Measurements from ENCODE around the gene RING1. TPM values are rescaled to one million over a fixed set of nuclear protein-coding genes. Genes with fewer than 3 reads are reported as not detected.

The RING1 gene
- polyA plus RNA-seq, 1 donor, result 43.2 TPM

DNA sequence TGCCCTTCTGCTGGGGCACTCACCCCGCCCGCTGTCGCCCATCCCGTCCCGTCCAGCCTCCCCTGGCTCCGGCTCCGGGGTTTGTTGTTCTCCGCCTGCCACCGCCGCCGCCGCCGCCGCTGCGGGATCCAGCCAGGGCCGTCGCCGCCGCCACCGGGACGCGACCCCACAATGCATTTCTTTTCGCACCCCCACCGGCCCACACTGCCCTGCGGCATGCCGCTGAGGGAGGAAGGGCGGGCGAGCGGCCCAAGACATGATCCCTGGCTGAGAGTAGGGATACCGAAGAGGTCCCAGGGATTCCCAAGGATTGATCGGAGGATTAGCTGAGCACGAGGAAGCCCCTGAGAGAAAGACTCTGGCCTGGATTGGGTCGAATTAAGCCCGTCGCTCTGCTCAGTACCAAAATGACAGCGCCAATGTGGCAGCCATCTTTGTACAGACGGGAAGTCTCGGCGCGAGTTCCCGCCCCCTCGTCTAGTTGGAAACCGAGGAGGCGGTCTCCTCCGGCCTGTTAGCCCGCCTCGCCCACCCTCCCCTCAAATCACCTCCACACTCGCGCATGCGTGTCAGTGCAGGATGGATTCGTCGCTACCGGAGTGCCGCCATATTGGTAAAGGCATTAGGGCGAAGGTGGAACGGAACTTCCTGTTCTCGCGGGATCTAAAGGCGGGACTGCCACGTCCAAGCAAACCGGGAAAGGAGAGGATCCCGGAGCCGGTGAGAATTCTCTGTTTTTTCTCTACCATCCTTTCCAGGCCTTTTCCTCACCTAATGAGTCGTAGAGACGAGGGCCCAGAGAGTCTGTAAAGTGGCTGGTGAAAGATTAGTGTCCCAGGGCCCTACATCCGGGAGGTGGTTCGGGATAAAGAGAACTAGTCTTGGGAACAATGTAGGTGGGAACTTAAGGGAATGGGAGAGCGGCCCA is 7.8 kb upstream of the RING1 start, which contains the start of the genes RXRB and SLC39A7:
RXRB (minus strand) TSS at position 447 of the 928 bp plus-strand sequence; CDS start at position 258, 189 bp downstream.
SLC39A7 (plus strand) TSS at position 649 of the 928 bp plus-strand sequence. CDS start 379 bp downstream, outside the sequence.
- Histone ChIP-seq H3K9me3 (ENCODE audit: control insufficient read depth, low read depth, low read length) (no peaks in the 10 kb centered on the region), H3K4me3 (ENCODE audit: low read length) (peak within 1 kb of the TSS; percentile 95), H3K27me3 (ENCODE audit: control insufficient read depth, insufficient read depth, low read length) (no peaks in the 10 kb centered on the region), H3K4me1 (ENCODE audit: control insufficient read depth, insufficient read depth, low read length) (peaks cover 44% of the 10 kb centered on the region), H3K36me3 (ENCODE audit: control insufficient read depth, insufficient read depth, low read length) (peaks cover 42% of the 10 kb centered on the region), H3K27ac (ENCODE audit: low read length) (peak within 1 kb of the TSS; percentile 96)
- WGBS (ENCODE audit: insufficient coverage, low lambda C conversion rate), result no CpG with 5 or more reads among the region's 68 CpGs
- peak; percentile 100 for DNase-seq

GRCh38 chr6:33201147-33201545 is 7.2 kb upstream of the RING1 start:
- peaks cover 46% of the 10 kb centered on the region for H3K4me1 ChIP-seq (ENCODE audit: control insufficient read depth, insufficient read depth, low read length)
- peak overlapping the region; percentile 95 for H3K4me3 ChIP-seq (ENCODE audit: low read length)

GRCh38 chr6:33201935-33202334 is 6.4 kb upstream of the RING1 start:
- no peak for DNase-seq
- Histone ChIP-seq H3K27ac (ENCODE audit: low read length) (no peak overlapping the region), H3K36me3 (ENCODE audit: control insufficient read depth, insufficient read depth, low read length) (peaks cover 29% of the 10 kb centered on the region), H3K27me3 (ENCODE audit: control insufficient read depth, insufficient read depth, low read length) (no peaks in the 10 kb centered on the region), H3K4me3 (ENCODE audit: low read length) (peak overlapping the region; percentile 95), H3K4me1 (ENCODE audit: control insufficient read depth, insufficient read depth, low read length) (peaks cover 52% of the 10 kb centered on the region), H3K9me3 (ENCODE audit: control insufficient read depth, low read depth, low read length) (no peaks in the 10 kb centered on the region)
- 100% methylated on average over 1 of the region's 6 CpGs for WGBS (ENCODE audit: insufficient coverage, low lambda C conversion rate)

More at GRCh38 chr6:33201147-33201545, 7.2 kb upstream of the RING1 start:
- H3K27ac ChIP-seq (ENCODE audit: low read length), result peak overlapping the region; percentile 96
- peaks cover 35% of the 10 kb centered on the region for H3K36me3 ChIP-seq (ENCODE audit: control insufficient read depth, insufficient read depth, low read length)
- no CpG with 5 or more reads among the region's 14 CpGs for WGBS (ENCODE audit: insufficient coverage, low lambda C conversion rate)
- H3K27me3 ChIP-seq (ENCODE audit: control insufficient read depth, insufficient read depth, low read length), result no peaks in the 10 kb centered on the region
- H3K9me3 ChIP-seq (ENCODE audit: control insufficient read depth, low read depth, low read length), result no peaks in the 10 kb centered on the region
- DNase-seq, result no peak

GRCh38 chr6:33202799-33203198 is 5.5 kb upstream of the RING1 start:
- no CpG with 5 or more reads among the region's 6 CpGs for WGBS (ENCODE audit: insufficient coverage, low lambda C conversion rate)
- H3K4me3 ChIP-seq (ENCODE audit: low read length), result no peak overlapping the region
- peaks cover 2% of the 10 kb centered on the region for H3K9me3 ChIP-seq (ENCODE audit: control insufficient read depth, low read depth, low read length)
- H3K27ac ChIP-seq (ENCODE audit: low read length), result no peak overlapping the region
- DNase-seq, result no peak
- peaks cover 55% of the 10 kb centered on the region for H3K4me1 ChIP-seq (ENCODE audit: control insufficient read depth, insufficient read depth, low read length)
- H3K27me3 ChIP-seq (ENCODE audit: control insufficient read depth, insufficient read depth, low read length), result no peaks in the 10 kb centered on the region
- peaks cover 24% of the 10 kb centered on the region for H3K36me3 ChIP-seq (ENCODE audit: control insufficient read depth, insufficient read depth, low read length)

DNA sequence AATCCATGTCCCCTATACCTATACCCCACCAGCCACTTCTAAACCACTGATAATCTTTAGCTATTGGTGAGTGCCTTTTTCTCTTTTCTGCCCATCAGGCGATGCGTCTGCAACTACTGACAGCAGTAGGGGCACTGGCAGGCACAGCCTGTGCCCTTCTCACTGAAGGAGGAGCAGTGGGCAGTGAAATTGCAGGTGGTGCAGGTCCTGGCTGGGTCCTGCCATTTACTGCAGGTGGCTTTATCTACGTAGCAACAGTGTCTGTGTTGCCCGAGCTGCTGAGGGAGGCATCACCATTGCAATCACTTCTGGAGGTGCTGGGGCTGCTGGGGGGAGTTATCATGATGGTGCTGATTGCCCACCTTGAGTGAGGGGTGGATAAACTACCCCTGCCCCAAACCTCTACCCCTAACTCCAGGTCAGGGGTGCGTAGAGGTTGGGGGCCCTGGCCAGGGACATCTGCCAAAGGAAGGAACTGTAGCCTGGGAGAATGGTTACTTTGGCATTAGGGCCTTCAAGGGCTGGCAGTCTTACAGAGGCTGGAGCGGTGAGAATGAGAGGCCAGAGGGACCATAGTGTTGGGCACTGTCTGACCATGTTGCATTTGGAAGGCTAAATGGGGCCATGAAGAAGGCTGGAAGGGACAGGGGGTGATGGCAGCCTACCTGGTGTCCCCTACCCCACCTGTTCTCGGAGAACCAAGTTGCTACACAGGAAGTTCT is 4.7 kb upstream of the RING1 start:
- no peak overlapping the region for H3K27ac ChIP-seq (ENCODE audit: low read length)
- peaks cover 2% of the 10 kb centered on the region for H3K9me3 ChIP-seq (ENCODE audit: control insufficient read depth, low read depth, low read length)
- H3K4me1 ChIP-seq (ENCODE audit: control insufficient read depth, insufficient read depth, low read length), result peaks cover 48% of the 10 kb centered on the region
- no peaks in the 10 kb centered on the region for H3K27me3 ChIP-seq (ENCODE audit: control insufficient read depth, insufficient read depth, low read length)
- DNase-seq, result no peak
- no peak overlapping the region for H3K4me3 ChIP-seq (ENCODE audit: low read length)
- no CpG with 5 or more reads among the region's 7 CpGs for WGBS (ENCODE audit: insufficient coverage, low lambda C conversion rate)
- peaks cover 24% of the 10 kb centered on the region for H3K36me3 ChIP-seq (ENCODE audit: control insufficient read depth, insufficient read depth, low read length)

GRCh38 chr6:33204165-33204414 is 4.2 kb upstream of the RING1 start:
- Histone ChIP-seq H3K9me3 (ENCODE audit: control insufficient read depth, low read depth, low read length) (peaks cover 2% of the 10 kb centered on the region), H3K4me1 (ENCODE audit: control insufficient read depth, insufficient read depth, low read length) (peaks cover 45% of the 10 kb centered on the region), H3K4me3 (ENCODE audit: low read length) (peak overlapping the region; percentile 89), H3K36me3 (ENCODE audit: control insufficient read depth, insufficient read depth, low read length) (peaks cover 24% of the 10 kb centered on the region), H3K27ac (ENCODE audit: low read length) (no peak overlapping the region), H3K27me3 (ENCODE audit: control insufficient read depth, insufficient read depth, low read length) (no peaks in the 10 kb centered on the region)
- DNase-seq, result no peak
- no CpG with 5 or more reads among the region's 4 CpGs for WGBS (ENCODE audit: insufficient coverage, low lambda C conversion rate)

DNA sequence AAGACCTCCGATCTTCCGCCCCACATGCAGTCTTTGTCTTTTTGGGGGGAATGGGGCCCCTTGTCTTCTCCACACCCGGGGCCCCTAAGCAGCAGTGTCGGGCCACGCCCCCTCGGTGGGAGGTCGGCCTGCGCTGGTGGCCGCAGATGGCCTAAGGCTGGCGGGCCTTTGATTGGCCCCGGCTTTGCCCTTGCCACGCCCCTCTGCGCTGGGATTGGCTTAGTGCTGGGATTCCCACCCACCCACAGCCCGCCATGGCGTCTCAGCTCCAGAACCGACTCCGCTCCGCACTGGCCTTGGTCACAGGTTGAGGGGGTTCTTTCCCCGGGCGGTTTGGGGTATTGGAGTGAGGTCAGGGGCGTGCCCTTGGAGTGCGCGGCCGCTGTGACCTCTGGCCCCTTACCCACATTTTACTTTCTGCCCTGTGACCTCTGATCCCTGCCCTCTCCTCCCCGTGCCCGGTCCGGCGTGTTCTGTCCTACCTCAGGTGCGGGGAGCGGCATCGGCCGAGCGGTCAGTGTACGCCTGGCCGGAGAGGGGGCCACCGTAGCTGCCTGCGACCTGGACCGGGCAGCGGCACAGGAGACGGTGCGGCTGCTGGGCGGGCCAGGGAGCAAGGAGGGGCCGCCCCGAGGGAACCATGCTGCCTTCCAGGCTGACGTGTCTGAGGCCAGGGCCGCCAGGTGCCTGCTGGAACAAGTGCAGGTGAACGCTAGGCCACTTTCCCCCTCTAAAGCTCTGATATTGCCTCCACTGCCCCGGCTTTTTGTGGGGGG is 3.7 kb upstream of the RING1 start, which contains the start of gene HSD17B8:
HSD17B8 (plus strand) TSS at position 241 of the 776 bp plus-strand sequence; CDS start at position 255, 14 bp downstream.
- Histone ChIP-seq H3K4me3 (ENCODE audit: low read length) (peak within 1 kb of the TSS; percentile 89), H3K9me3 (ENCODE audit: control insufficient read depth, low read depth, low read length) (peaks cover 2% of the 10 kb centered on the region), H3K4me1 (ENCODE audit: control insufficient read depth, insufficient read depth, low read length) (peaks cover 41% of the 10 kb centered on the region), H3K27ac (ENCODE audit: low read length) (peak within 1 kb of the TSS; percentile 66), H3K27me3 (ENCODE audit: control insufficient read depth, insufficient read depth, low read length) (no peaks in the 10 kb centered on the region), H3K36me3 (ENCODE audit: control insufficient read depth, insufficient read depth, low read length) (peaks cover 28% of the 10 kb centered on the region)
- peak; percentile 89 to 93 for DNase-seq
- WGBS (ENCODE audit: insufficient coverage, low lambda C conversion rate), result no CpG with 5 or more reads among the region's 48 CpGs

- DNase-seq, result peak in 1 of 2 donors; percentile 37
- H3K27ac ChIP-seq (ENCODE audit: low read length), result peak overlapping the region; percentile 66
- H3K4me1 ChIP-seq (ENCODE audit: control insufficient read depth, insufficient read depth, low read length), result peaks cover 41% of the 10 kb centered on the region
- peak overlapping the region; percentile 89 for H3K4me3 ChIP-seq (ENCODE audit: low read length)
- H3K36me3 ChIP-seq (ENCODE audit: control insufficient read depth, insufficient read depth, low read length), result peaks cover 36% of the 10 kb centered on the region
- H3K27me3 ChIP-seq (ENCODE audit: control insufficient read depth, insufficient read depth, low read length), result no peaks in the 10 kb centered on the region
- peaks cover 2% of the 10 kb centered on the region for H3K9me3 ChIP-seq (ENCODE audit: control insufficient read depth, low read depth, low read length)
- no CpG with 5 or more reads among the region's 17 CpGs for WGBS (ENCODE audit: insufficient coverage, low lambda C conversion rate)
These were observed 2.9 kb upstream of the RING1 start for GRCh38 chr6:33205191-33206026.

- DNase-seq, result peak in 1 of 2 donors; percentile 37
- Histone ChIP-seq H3K4me3 (ENCODE audit: low read length) (no peak overlapping the region), H3K4me1 (ENCODE audit: control insufficient read depth, insufficient read depth, low read length) (peaks cover 41% of the 10 kb centered on the region), H3K9me3 (ENCODE audit: control insufficient read depth, low read depth, low read length) (peaks cover 2% of the 10 kb centered on the region), H3K36me3 (ENCODE audit: control insufficient read depth, insufficient read depth, low read length) (peaks cover 42% of the 10 kb centered on the region), H3K27ac (ENCODE audit: low read length) (no peak overlapping the region), H3K27me3 (ENCODE audit: control insufficient read depth, insufficient read depth, low read length) (no peaks in the 10 kb centered on the region)
- no CpG with 5 or more reads among the region's 3 CpGs for WGBS (ENCODE audit: insufficient coverage, low lambda C conversion rate)
These were observed 2.1 kb upstream of the RING1 start for GRCh38 chr6:33206027-33206863.

All from large intestine (tissue), 3 donors.